Measurements from ENCODE around the gene SUCNR1.
"Not testable (repeated sequence)": the region's sequence is repeated elsewhere in the genome, so short reads cannot be mapped to it uniquely, and the experiment has no call there.

Gene SUCNR1

DNA sequence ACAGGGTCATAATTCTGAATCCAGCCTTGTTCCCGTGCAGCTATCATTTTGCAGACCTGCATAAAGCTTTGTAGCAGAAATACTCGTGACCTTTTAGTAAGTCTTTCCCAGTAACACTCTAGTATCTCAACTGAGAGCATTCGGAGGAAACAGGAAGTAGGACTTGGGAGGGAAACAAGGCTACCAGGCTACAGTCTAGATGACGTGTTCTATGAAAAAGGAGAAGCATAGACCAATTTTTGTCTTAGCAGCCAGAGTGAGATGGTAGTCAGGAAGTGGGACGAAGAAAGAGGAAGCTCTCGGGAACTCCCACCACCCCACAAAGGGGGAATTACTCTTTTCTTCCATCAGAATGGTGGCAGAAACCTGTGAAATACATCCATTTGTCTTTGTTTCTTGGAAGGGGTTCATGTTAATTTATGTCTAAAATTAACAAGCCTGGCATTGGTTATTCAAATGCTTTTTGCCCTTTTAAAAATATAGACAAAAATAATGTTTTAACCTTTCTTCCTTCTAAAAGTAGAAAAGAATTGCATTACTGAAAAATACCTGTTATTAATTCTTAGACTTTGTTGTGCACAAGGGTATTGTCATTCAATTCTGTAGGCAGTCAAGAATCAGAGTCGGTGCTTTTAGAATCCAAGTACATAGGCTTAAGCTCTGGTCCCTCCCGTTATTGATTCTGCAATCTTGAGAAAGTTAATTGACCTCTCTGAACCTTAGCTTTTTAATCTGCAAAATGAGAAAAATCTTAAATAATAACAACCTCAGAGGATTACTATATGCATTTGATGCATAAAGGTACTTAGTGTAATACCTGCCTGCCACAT, 1.6 kb upstream of the SUCNR1 start:
- H3K4me3 ChIP-seq (ENCODE audit: low read depth, low read length): no peak overlapping the region
- TF ChIP-seq, protein P1, sequence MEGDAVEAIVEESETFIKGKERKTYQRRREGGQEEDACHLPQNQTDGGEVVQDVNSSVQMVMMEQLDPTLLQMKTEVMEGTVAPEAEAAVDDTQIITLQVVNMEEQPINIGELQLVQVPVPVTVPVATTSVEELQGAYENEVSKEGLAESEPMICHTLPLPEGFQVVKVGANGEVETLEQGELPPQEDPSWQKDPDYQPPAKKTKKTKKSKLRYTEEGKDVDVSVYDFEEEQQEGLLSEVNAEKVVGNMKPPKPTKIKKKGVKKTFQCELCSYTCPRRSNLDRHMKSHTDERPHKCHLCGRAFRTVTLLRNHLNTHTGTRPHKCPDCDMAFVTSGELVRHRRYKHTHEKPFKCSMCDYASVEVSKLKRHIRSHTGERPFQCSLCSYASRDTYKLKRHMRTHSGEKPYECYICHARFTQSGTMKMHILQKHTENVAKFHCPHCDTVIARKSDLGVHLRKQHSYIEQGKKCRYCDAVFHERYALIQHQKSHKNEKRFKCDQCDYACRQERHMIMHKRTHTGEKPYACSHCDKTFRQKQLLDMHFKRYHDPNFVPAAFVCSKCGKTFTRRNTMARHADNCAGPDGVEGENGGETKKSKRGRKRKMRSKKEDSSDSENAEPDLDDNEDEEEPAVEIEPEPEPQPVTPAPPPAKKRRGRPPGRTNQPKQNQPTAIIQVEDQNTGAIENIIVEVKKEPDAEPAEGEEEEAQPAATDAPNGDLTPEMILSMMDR (conservative IDR thresholded peaks at IDR 0.05; ENCODE audit: low read depth, low read length): no peak
- DNase-seq (ENCODE audit: low read depth): peak; percentile 43

DNA sequence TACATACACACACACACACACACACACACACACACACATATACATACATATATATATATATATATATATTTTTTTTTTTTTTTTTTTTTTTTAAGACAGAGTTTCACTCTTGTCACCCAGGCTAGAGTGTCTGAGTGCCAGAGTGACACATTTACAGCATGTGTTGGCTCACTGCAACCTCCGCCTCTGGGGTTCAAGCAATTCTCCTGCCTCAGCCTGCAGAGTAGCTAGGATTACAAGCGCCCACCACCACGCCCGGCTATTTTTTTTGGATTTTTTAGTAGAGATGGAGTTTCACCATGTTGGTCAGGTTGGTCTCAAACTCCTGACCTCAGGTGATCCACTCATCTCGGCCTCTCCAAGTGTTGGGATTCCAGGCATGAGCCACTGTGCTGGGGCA, 636 bp downstream of the SUCNR1 start:
- DNase-seq (ENCODE audit: low read depth); H3K4me3 ChIP-seq (ENCODE audit: low read depth, low read length): not testable (repeated sequence)

DNA sequence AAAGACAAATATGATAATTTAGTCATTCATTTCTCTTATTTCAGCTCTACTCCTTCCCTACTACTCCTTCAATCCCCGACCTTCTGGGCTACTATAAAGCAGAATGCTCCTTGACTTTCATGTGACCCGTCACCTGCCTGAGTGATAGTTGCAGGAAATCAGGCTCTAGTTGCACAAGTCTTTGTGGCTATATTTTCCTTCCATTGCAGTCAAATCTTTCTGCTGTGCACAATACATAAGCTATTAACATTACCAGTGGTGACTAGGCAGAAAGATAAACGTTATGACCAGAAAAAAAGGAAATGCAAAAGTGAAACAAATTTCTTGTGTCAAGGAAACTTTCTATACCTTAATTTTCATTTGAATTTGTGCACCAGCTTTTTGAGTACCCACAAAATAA, 2.3 kb downstream of the SUCNR1 start:
- TF ChIP-seq, protein P1 (conservative IDR thresholded peaks at IDR 0.05; ENCODE audit: low read depth, low read length): no peak
- no peak overlapping the region for H3K4me3 ChIP-seq (ENCODE audit: low read depth, low read length)
- DNase-seq (ENCODE audit: low read depth): peak; percentile 42

DNA sequence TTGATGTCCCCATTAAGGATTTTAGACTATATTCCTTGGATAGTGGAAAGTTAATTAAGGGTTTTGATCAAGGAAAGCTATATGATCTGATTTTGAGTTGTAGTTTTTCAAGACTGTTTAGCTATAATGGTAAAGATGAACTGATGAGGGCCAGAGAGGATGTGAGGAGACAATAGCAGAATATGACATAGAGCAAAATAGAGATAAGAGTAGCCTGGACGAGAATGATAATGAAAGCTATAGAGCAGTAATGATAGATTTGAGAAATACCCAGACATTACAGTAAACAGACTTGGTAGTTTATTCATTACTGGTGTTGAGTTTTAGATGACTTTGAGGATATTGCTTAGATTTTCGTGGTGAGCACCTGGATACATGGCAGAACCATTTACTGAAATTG, 3.8 kb downstream of the SUCNR1 start:
- no peak overlapping the region for H3K4me3 ChIP-seq (ENCODE audit: low read depth, low read length)
- TF ChIP-seq, protein P1 (conservative IDR thresholded peaks at IDR 0.05; ENCODE audit: low read depth, low read length): no peak
- no peak for DNase-seq (ENCODE audit: low read depth)

DNA sequence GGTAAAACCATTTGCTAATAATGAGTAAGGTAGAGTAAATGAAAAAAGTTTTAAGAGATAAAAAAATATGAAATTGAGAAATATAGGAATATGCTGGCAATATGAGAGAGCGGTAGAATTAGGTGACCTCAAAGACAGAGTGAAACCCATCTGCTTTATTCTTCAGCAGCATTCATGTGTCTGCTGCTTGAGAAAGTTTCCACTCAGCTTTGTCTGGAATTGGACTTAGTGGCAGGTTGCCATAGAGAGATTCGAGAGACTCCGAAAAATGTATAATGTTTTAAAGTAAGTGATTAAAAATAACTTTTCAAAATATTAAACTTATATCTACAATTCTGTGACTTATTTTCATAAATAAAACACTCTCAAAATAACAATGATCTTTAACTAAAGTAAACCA, 5.0 kb downstream of the SUCNR1 start:
- no peak overlapping the region for H3K4me3 ChIP-seq (ENCODE audit: low read depth, low read length)
- TF ChIP-seq, protein P1 (conservative IDR thresholded peaks at IDR 0.05; ENCODE audit: low read depth, low read length): no peak
- DNase-seq (ENCODE audit: low read depth): no peak

DNA sequence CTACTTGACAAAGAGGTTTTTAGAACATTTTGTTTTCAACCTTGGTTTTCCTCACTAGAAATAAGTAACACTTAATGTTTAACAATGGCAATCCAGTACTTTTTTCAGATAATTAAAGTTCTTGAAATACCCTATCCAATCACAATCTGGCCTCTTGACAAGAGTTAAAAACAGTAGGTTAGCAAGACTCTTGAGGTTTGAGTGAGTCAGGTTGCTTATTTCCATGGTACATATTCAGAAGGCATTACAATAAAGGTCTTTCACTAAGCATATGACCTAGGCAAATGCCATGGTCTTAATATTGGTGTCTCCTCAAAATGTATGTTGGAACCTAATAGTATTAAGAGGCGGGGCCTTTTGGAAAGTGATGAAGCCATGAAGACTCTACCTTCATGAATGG, 5.6 kb downstream of the SUCNR1 start:
- TF ChIP-seq, protein P1 (conservative IDR thresholded peaks at IDR 0.05; ENCODE audit: low read depth, low read length): no peak
- H3K4me3 ChIP-seq (ENCODE audit: low read depth, low read length): no peak overlapping the region
- no peak for DNase-seq (ENCODE audit: low read depth)

DNA sequence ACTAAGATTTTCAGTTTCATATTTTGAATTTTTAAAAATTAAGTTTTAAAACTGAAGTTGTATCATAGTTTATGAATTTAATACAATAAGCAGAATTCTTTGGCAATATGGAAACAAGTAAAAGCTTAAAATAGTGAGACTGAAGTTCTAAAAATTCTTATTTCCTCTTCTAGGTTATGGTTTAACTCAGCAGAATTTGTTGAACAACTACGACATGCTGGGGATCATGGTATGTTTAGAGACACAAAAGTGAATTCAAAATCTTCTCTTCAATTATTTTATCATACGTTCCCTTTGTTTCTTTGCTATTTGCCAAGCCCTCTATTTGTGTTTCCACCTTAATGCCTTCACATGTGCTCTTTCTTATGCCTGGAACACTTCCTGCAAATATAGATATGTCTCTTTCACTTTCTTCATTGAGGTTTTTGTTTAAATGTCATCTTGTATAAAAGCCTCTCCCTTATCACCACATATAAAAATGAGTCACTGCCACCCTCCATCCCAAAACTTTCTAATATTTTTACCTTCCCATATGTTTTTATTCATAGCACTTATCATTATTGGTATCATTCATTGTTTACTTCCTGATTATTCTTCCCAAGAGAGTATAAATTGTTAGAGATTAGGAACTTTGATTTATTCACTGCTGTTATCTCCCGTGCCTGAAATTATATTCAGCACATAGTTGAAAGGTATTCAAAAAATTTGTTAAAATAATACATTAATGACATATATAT, 6.4 kb downstream of the SUCNR1 start:
- TF ChIP-seq, protein P1 (conservative IDR thresholded peaks at IDR 0.05; ENCODE audit: low read depth, low read length): no peak
- DNase-seq (ENCODE audit: low read depth): no peak
- H3K4me3 ChIP-seq (ENCODE audit: low read depth, low read length): no peak overlapping the region

Data from choroid plexus epithelial cell (primary cell).